Vagina (tissue), 2 donors: ENCODE measurements around the gene ACTRT2.

Source experiments
- CTCF ChIP-seq, 3 experiments: fragments of 450-650 bp in 2 of 3; fragments of 200-600 bp in 1 of 3; sonication (generic) in 1 of 3; IDR thresholded peaks; one replicate each; pipeline ENCODE4 v1.5.1; 2017 to 2019; ENCODE audit warnings: antibody characterized with exemption in 3 of 3, mild to moderate bottlenecking in 2 of 3, moderate library complexity in 2 of 3
- POLR2A ChIP-seq, 2 donors: fragments of 450-650 bp; IDR thresholded peaks; one replicate each; pipeline ENCODE4 v1.6.1; 2017; ENCODE audit warnings: antibody characterized with exemption in 2 of 2, mild to moderate bottlenecking in 2 of 2, moderate library complexity in 2 of 2

GRCh38 chr1:3001471-3002348 lies 19.6 kb upstream of the ACTRT2 start:
- TF ChIP-seq CTCF (IDR thresholded peaks at IDR 0.05) = no peak
- no peak for TF ChIP-seq POLR2A (IDR thresholded peaks at IDR 0.05)
